ACC112 (cell line): ENCODE measurements around the gene HEXIM1.

Experiments
- H2AFZ ChIP-seq: fragments of 200-600 bp; sonication (generic); one replicate; pipeline ENCODE4 v1.6.0; 2017; ENCODE audit warnings: antibody characterized with exemption, low read length; ENCODE audit not compliant: unreplicated experiment
- H3K27ac ChIP-seq: fragments of 200-600 bp; sonication (generic); 2 replicates; pipeline ENCODE4 v1.5.1; 2014; ENCODE audit warnings: low read depth, mild to moderate bottlenecking, antibody characterized with exemption, low read length, moderate library complexity
- H3K27me3 ChIP-seq: fragments of 200-600 bp; sonication (generic); 2 replicates; pipeline ENCODE4 v1.6.1; 2014; ENCODE audit warnings: mild to moderate bottlenecking, antibody characterized with exemption, low read length, moderate library complexity, mixed read lengths; ENCODE audit not compliant: insufficient read depth
- H3K36me3 ChIP-seq: fragments of 200-600 bp; sonication (generic); 2 replicates; pipeline ENCODE4 v1.6.1; 2016; ENCODE audit warnings: mild to moderate bottlenecking, antibody characterized with exemption, low read length, moderate library complexity, mixed read lengths; ENCODE audit not compliant: insufficient read depth
- H3K4me1 ChIP-seq: fragments of 200-600 bp; sonication (generic); one replicate; pipeline ENCODE4 v1.6.1; 2016; ENCODE audit warnings: low read length, mixed read lengths; ENCODE audit not compliant: insufficient read depth, unreplicated experiment, control insufficient read depth
- H3K4me3 ChIP-seq: fragments of 200-600 bp; sonication (generic); 2 replicates; pipeline ENCODE4 v1.5.1; 2014; ENCODE audit warnings: mild to moderate bottlenecking, low read depth, low read length
- H3K79me2 ChIP-seq: fragments of 200-600 bp; sonication (generic); one replicate; pipeline ENCODE4 v1.6.0; 2016; ENCODE audit warnings: low read length; ENCODE audit not compliant: control insufficient read depth, unreplicated experiment, insufficient read depth

The HEXIM1 gene

DNA sequence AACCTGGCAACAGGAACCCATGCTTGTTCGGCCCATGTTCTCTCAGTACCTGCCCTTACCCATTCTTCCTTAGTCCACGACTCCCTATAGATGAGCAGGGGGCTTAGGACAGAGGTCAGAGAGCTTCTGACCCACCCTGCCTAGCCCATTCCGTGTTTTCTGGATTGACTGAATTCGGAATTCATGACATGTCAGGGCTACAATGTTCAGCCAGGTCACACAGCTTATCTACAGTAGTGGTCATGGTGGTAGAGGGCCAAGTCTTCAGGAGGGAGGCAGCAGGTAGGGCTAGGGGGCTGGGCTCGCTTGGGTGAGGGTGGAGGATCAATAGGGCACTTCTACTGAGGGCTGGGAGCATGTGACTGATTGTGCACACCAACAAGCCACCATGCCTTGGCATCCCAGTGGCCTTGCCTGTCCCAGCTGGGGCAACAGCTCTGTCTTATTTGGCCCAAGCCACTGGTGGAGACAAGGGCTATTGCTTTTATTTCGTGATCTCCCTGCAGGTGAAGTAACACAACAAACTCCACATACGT, 16.5 kb downstream of the HEXIM1 start:
- H2AFZ ChIP-seq = no peak overlapping the region

DNA sequence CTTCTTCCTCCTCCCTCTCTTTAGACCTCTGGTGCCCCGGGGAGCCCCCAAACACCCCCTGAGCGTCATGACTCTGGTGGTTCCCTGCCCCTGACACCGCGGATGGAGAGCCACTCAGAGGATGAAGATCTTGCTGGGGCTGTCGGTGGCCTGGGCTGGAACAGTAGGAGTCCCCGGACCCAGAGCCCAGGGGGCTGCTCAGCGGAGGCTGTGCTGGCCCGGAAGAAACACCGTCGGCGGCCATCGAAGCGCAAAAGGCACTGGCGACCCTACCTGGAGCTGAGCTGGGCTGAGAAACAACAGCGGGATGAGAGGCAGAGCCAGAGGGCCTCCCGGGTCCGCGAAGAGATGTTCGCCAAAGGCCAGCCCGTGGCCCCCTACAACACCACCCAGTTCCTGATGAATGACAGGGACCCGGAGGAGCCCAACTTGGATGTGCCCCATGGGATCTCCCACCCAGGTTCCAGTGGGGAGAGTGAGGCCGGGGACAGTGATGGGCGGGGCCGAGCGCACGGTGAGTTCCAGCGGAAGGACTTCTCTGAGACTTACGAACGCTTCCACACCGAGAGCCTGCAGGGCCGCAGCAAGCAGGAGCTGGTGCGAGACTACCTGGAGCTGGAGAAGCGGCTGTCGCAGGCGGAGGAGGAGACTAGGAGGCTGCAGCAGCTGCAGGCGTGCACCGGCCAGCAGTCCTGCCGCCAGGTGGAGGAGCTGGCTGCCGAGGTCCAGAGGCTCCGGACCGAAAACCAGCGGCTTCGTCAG, 20.9 kb downstream of the HEXIM1 start:
- Histone ChIP-seq H3K36me3 (0 out of 2 replicates have a peak, but pooled peaks cover 3% of the 10 kb centered on the region), H3K79me2 (no peaks in the 10 kb centered on the region), H3K27me3 (no peaks in the 10 kb centered on the region), H3K27ac (no peak overlapping the region), H3K4me1 (peaks cover 30% of the 10 kb centered on the region), H3K4me3 (no peak overlapping the region), H2AFZ (no peak overlapping the region)

More for the DNA sequence above, 16.5 kb downstream of the HEXIM1 start:
- Histone ChIP-seq H3K27me3 (no peaks in the 10 kb centered on the region), H3K36me3 (no peaks in the 10 kb centered on the region), H3K4me1 (peaks cover 10% of the 10 kb centered on the region), H3K27ac (no peak overlapping the region), H3K4me3 (no peak overlapping the region), H3K79me2 (peaks cover 15% of the 10 kb centered on the region)

DNA sequence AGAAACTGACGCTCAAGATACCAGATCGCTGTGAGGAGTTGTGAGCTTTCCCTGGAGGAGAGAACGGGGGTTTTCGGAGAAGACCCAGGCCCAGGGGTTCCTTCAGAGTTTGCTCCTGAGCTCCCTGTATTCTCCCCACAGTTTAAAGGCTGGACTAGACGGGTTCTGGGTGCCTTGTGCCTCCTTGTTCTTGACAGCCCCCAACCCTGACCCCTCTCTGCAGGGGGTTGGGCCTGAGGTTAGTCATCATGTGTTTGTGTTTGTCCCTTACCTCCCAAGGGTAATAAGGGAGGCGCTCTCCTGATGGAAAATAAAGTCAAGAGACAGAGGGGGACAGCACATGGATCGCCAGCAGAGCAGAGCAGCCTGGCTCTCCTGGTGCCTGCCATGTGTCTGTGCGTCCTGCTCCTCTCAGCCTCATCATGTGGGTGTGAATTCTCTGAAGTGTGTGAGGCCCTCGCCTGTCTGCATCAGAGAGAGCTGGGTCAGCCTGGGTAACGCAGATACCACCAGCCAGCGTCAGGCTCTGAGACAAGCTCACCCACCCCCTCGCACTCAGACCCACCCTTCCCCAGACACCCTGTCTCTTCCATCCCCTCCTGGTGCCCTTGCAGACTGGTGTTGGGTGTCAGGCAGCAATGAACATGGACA, 22.1 kb downstream of the HEXIM1 start:
- no peak overlapping the region for H3K4me3 ChIP-seq
- H2AFZ ChIP-seq = no peak overlapping the region
- H3K27ac ChIP-seq = peak overlapping the region; percentile 81
- 0 out of 2 replicates have a peak, but pooled peaks cover 3% of the 10 kb centered on the region for H3K36me3 ChIP-seq
- peaks cover 30% of the 10 kb centered on the region for H3K4me1 ChIP-seq
- H3K27me3 ChIP-seq = no peaks in the 10 kb centered on the region
- H3K79me2 ChIP-seq = no peaks in the 10 kb centered on the region

DNA sequence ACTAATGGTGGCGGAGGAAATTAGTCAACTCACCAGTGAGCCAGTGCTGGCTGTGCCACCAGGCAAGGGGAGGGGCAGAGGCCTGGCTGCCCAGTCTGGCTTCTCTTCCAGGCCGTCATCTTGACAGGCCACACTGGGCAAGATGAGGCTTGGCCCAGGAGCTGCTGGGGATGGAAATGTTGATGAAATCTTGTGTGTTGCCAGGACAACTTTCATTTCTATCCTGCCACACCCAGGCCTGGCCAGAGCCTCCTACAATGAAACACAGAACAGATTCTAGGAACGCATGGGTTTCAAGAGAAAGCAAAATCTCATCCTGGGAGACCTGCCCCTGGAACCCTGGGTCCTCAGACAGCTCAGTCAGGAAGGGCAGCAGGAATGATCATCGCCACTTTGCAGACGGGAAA, 22.7 kb downstream of the HEXIM1 start:
- Histone ChIP-seq H3K4me3 (peak overlapping the region; percentile 21), H3K27ac (peak overlapping the region; percentile 81), H3K79me2 (no peaks in the 10 kb centered on the region), H3K27me3 (no peaks in the 10 kb centered on the region), H2AFZ (peak overlapping the region; percentile 55), H3K36me3 (0 out of 2 replicates have a peak, but pooled peaks cover 3% of the 10 kb centered on the region), H3K4me1 (peaks cover 34% of the 10 kb centered on the region)

DNA sequence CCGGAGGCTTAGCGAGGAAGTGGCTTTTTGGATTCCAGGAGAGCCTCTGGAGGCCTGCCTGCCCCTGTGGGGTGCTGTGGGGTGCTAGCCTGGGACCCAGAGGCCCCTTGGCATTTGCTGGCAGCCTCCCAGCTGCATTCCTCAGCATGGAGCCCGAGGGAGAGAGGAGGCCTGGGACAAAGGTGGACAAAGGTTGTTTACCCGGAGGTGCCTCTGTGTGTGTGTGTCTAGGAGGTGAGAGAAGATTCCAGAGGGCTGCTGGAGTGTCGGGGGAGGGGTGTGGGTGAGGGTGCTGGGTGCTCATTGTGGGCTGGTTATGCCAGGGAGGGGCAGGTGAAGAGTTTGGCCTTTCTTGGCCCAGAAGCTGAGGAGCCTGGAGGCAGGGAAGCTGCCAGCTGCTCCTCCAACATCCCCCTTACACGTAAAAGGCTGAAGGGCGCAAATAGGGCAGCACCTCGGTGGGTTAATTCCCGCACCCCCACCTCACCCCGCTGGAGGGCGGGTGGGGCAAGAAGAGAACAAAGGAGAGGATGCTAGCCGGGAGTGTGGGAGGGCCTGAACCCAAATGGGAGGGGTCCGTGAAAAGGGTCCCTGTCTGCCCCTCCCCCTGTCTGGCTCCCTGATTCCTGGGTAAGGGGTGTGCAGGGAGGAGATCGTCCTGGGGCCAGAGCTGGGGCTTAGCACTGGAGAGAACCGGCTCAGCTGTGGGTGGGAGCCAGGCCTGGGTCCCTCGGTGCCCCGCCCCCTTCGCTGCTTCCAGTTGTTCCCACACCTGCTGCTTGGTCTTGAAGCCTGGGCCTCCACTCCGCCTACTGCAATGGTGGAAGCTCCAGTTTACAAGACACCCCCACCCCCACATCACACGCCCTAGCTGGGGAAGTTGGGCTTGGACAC, 23.3 kb downstream of the HEXIM1 start:
- H3K79me2 ChIP-seq = no peaks in the 10 kb centered on the region
- H3K27me3 ChIP-seq = no peaks in the 10 kb centered on the region
- H2AFZ ChIP-seq = peak overlapping the region; percentile 55
- 0 out of 2 replicates have a peak, but pooled peaks cover 3% of the 10 kb centered on the region for H3K36me3 ChIP-seq
- H3K4me1 ChIP-seq = peaks cover 38% of the 10 kb centered on the region
- H3K4me3 ChIP-seq = peak overlapping the region; percentile 21
- H3K27ac ChIP-seq = peak overlapping the region; percentile 81

DNA sequence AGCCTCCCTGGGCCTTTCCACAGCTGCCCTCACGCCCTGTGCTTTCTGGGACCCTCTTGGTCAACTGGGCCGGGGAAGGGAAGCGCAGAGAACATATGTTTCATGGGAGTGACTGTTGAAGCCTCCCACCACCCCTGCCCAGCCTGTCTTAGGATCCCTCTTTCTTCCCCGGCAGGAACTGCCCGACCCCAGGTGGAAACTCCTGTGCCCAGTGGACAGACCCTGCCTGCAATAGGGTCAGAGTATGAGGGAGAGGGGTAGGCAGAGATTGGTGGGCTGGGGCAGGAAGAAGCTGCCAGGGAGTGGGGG, 23.9 kb downstream of the HEXIM1 start:
- Histone ChIP-seq H2AFZ (peak overlapping the region; percentile 79), H3K36me3 (0 out of 2 replicates have a peak, but pooled peaks cover 3% of the 10 kb centered on the region), H3K4me3 (peak overlapping the region; percentile 21), H3K4me1 (peaks cover 38% of the 10 kb centered on the region), H3K27me3 (no peaks in the 10 kb centered on the region), H3K79me2 (no peaks in the 10 kb centered on the region), H3K27ac (peak overlapping the region; percentile 81)

DNA sequence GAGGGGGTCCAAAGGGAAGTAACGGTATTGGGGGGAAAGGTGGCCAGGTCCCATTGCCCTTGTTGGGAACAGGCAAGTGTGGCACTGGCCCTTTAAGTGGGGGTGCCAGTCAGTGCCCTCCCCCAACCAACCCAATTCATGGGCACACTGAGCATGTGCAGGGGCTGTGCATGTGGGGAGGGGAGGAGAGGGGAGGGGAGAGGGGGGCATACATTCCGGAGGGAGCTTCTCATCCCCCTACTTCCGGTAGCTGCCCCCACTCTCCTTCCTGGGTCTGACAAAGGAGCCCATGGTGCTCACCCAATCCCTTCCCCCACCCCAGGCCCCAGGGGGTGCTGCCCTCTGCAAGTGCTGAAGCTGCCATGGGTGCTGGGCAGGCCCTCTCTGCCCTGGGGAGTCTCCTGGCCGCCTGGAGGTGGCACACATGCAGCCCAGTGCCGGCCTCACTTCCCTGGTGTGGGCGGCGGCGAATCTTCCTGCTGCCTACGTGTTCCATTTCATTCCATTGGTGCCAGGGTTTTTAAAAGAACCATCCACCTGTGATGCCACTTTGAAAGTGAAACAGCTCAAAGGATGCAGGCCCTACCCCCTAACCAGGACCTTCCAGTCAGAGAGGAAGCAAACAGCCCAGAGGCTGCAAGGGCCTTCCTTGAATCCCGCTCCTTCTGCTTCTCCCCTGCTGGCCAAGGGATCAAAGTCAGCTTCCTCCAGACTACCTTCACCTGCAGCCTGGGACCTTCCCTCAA, 24.4 kb downstream of the HEXIM1 start:
- no peaks in the 10 kb centered on the region for H3K79me2 ChIP-seq
- H2AFZ ChIP-seq = peak overlapping the region; percentile 79
- peak overlapping the region; percentile 81 for H3K27ac ChIP-seq
- peak overlapping the region; percentile 21 for H3K4me3 ChIP-seq
- 0 out of 2 replicates have a peak, but pooled peaks cover 3% of the 10 kb centered on the region for H3K36me3 ChIP-seq
- H3K27me3 ChIP-seq = no peaks in the 10 kb centered on the region
- H3K4me1 ChIP-seq = peaks cover 38% of the 10 kb centered on the region

DNA sequence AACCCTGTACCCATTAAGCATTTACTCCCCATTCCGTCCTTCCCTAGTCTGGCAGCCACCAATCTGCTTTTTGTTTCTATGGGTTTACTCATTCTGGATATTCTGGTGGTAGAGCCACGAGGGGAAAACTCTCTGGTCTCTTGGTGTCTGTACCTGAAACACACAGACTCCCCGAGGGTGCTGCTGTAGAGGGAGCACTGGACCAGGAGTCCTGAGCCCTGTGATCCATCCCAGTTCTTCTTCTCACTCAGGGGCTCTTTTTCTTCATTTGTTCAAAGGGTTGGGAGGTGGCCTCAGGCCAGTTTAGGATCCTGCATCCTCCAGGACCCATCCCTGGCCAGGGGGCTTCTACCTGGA, 27.5 kb downstream of the HEXIM1 start:
- Histone ChIP-seq H3K4me3 (no peak overlapping the region), H2AFZ (peak overlapping the region; percentile 19), H3K79me2 (no peaks in the 10 kb centered on the region), H3K27me3 (no peaks in the 10 kb centered on the region), H3K27ac (no peak overlapping the region), H3K36me3 (no peaks in the 10 kb centered on the region), H3K4me1 (peaks cover 32% of the 10 kb centered on the region)

DNA sequence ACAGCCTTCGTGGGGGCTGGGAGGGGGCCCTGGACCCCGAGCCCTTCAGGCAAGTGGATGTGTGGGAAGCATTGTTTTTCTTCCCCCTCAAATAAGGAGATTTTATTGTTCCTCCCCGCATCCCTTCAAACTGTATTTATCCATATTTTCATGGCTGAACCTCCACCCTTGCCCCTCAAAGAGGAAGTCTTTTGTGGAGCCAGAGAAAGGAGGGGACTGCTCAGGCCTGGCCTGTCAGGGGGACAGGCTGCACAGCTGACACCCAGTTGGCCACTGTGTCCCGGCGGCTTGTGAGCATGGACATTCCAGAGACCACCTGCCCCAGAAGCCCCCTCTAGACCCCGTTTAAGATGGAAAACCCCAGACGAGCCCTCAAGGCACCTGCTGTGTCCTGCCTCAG, 29.3 kb downstream of the HEXIM1 start:
- peaks cover 14% of the 10 kb centered on the region for H3K4me1 ChIP-seq
- H3K4me3 ChIP-seq = no peak overlapping the region
- no peaks in the 10 kb centered on the region for H3K79me2 ChIP-seq
- H3K27ac ChIP-seq = no peak overlapping the region
- no peak overlapping the region for H2AFZ ChIP-seq
- no peaks in the 10 kb centered on the region for H3K27me3 ChIP-seq
- no peaks in the 10 kb centered on the region for H3K36me3 ChIP-seq

DNA sequence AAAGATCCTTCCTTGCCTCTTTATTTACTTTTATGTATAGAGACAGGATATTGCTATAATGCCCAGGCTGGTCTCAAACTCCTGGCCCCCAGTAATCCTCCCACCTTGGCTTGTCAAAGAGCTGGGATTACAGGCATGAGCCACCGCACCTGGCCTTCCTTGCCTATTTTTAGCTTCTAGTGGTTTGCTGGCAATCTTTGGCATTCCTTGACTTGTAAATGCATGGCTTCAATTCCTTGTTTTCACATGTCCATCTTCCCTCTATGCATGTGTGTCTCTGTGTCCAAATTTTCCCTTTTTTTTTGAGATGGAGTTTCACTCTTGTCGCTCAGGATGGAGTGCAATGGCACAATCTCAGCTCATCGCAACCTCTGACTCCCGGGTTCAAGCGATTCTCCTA, 35.9 kb downstream of the HEXIM1 start:
- H3K36me3 ChIP-seq = no peaks in the 10 kb centered on the region
- H3K4me3 ChIP-seq = no peak overlapping the region
- H3K4me1 ChIP-seq = no peaks in the 10 kb centered on the region
- no peak overlapping the region for H2AFZ ChIP-seq
- H3K27me3 ChIP-seq = no peaks in the 10 kb centered on the region
- H3K79me2 ChIP-seq = no peaks in the 10 kb centered on the region
- H3K27ac ChIP-seq = no peak overlapping the region
